GM20431 (cell line): ENCODE results near the gene HPF1.
"Not testable (repeated sequence)": the region's sequence is repeated elsewhere in the genome, so short reads cannot be mapped to it uniquely, and the experiment has no call there.

Experiments
- in situ Hi-C: fragments of 300-500 bp; cut with MseI, MboI; formaldehyde crosslinking; loops from one replicate; pipeline ENCODE4 v1.15.0; 2020; ENCODE audit warnings: low sequenced_read_pairs; ENCODE audit not compliant: unreplicated experiment

Gene HPF1

GRCh38 chr4:169744601-169745000, 13.1 kb downstream of the HPF1 start:
- in situ Hi-C loops, result no loop called here

GRCh38 chr4:169741569-169741968, 16.2 kb downstream of the HPF1 start:
- in situ Hi-C loops, result no loop called here

- in situ Hi-C loops, result not testable (repeated sequence)
Observed at GRCh38 chr4:169738604-169739003, 19.1 kb downstream of the HPF1 start.

GRCh38 chr4:169730564-169730963, 27.2 kb downstream of the HPF1 start:
- in situ Hi-C loops, result no loop called here

GRCh38 chr4:169727616-169728015, 30.1 kb downstream of the HPF1 start:
- in situ Hi-C loops, result no loop called here

- in situ Hi-C loops, result no loop called here
Observed at GRCh38 chr4:169724260-169724659, 33.5 kb downstream of the HPF1 start.

- in situ Hi-C loops, result no loop called here
Observed at GRCh38 chr4:169723207-169723965, 34.4 kb downstream of the HPF1 start.

- in situ Hi-C loops, result no loop called here
Observed at GRCh38 chr4:169720529-169720928, 37.2 kb downstream of the HPF1 start.

GRCh38 chr4:169716677-169717076, 41.1 kb downstream of the HPF1 start:
- in situ Hi-C loops, result no loop called here

GRCh38 chr4:169715826-169716225, 41.9 kb downstream of the HPF1 start:
- in situ Hi-C loops, result no loop called here

- in situ Hi-C loops, result no loop called here
Observed at GRCh38 chr4:169707958-169708643, 49.6 kb downstream of the HPF1 start.

GRCh38 chr4:169698331-169698730, 59.4 kb downstream of the HPF1 start:
- in situ Hi-C loops, result no loop called here

GRCh38 chr4:169690787-169691186, 67.0 kb downstream of the HPF1 start:
- in situ Hi-C loops, result no loop called here

- in situ Hi-C loops, result no loop called here
Observed at GRCh38 chr4:169689681-169690080, 68.1 kb downstream of the HPF1 start.

- in situ Hi-C loops, result no loop called here
Observed at GRCh38 chr4:169682372-169683047, 75.2 kb downstream of the HPF1 start.
